Stimulated activated naive CD8-positive, alpha-beta T cell treated with anti-CD3 and anti-CD28 coated beads, Interleukin-15, Interleukin-2, amounts not matched to agents 100 U/mL and 50 U/mL, for 24 hours (primary cell): ENCODE data around the gene OR1A1.
"Not testable (repeated sequence)": the region's sequence is repeated elsewhere in the genome, so short reads cannot be mapped to it uniquely, and the experiment has no call there.

Experiments used
- ATAC-seq: fragments of 150-1000 bp; cut with Tn5 transposase; one replicate; pipeline ENCODE4 v1.10.0; 2021
- DNase-seq: peaks from one replicate; pipeline ENCODE4 v3.0.0; 2021

OR1A1 gene

GRCh38 chr17:3207367-3207766 is at the start of gene OR1A1:
OR1A1 (plus strand) TSS chr17:3207667; CDS start chr17:3215621, 7,954 bp downstream.
- DNase-seq (no peak), ATAC-seq (no peak)

- ATAC-seq (no peak), DNase-seq (no peak)
Measured at GRCh38 chr17:3167574-3167973, 39.9 kb upstream of the OR1A1 start.

GRCh38 chr17:3189961-3190360 is 17.5 kb upstream of the OR1A1 start:
- DNase-seq (no peak), ATAC-seq (no peak)

- ATAC-seq (no peak), DNase-seq (no peak)
Measured at GRCh38 chr17:3197219-3197618, 10.2 kb upstream of the OR1A1 start, which contains the start of gene OR1A2. OR1A2 (plus strand) TSS chr17:3197519; CDS start chr17:3197519, 0 bp downstream.

- ATAC-seq = no peak
- DNase-seq = no peak
Measured at GRCh38 chr17:3208484-3208883, 1.0 kb downstream of the OR1A1 start.

GRCh38 chr17:3213001-3213400 is 5.5 kb downstream of the OR1A1 start:
- DNase-seq (no peak), ATAC-seq (no peak)

- no peak for DNase-seq
- no peak for ATAC-seq
Measured at GRCh38 chr17:3213587-3213986, 6.1 kb downstream of the OR1A1 start.

GRCh38 chr17:3219978-3220377 is 12.5 kb downstream of the OR1A1 start:
- not testable (repeated sequence) for ATAC-seq, DNase-seq

GRCh38 chr17:3221850-3222249 is 14.4 kb downstream of the OR1A1 start:
- ATAC-seq = no peak
- DNase-seq = no peak

- DNase-seq = no peak
- ATAC-seq = no peak
Measured at GRCh38 chr17:3222505-3222904, 15.0 kb downstream of the OR1A1 start.

- not testable (repeated sequence) for DNase-seq, ATAC-seq
Measured at GRCh38 chr17:3224721-3225352, 17.4 kb downstream of the OR1A1 start.

- ATAC-seq, DNase-seq: not testable (repeated sequence)
Measured at GRCh38 chr17:3232300-3232699, 24.8 kb downstream of the OR1A1 start.

GRCh38 chr17:3238685-3239084 is 31.2 kb downstream of the OR1A1 start:
- ATAC-seq, DNase-seq: not testable (repeated sequence)

GRCh38 chr17:3241044-3241443 is 33.6 kb downstream of the OR1A1 start:
- not testable (repeated sequence) for ATAC-seq

GRCh38 chr17:3244841-3245240 is 37.4 kb downstream of the OR1A1 start:
- DNase-seq, ATAC-seq: not testable (repeated sequence)

More at GRCh38 chr17:3241044-3241443, 33.6 kb downstream of the OR1A1 start:
- not testable (repeated sequence) for DNase-seq

GRCh38 chr17:3249013-3249412 is 41.5 kb downstream of the OR1A1 start:
- DNase-seq, ATAC-seq: not testable (repeated sequence)

GRCh38 chr17:3256575-3256974 is 49.1 kb downstream of the OR1A1 start:
- no peak for ATAC-seq
- no peak for DNase-seq

GRCh38 chr17:3260163-3260562 is 52.7 kb downstream of the OR1A1 start:
- no peak for ATAC-seq
- no peak for DNase-seq

- no peak for ATAC-seq
- no peak for DNase-seq
Measured at GRCh38 chr17:3260600-3260999, 53.1 kb downstream of the OR1A1 start.
